Stimulated activated CD8-positive, alpha-beta memory T cell treated with anti-CD3 and anti-CD28 coated beads, Interleukin-15, amount 100 ng/mL, for 48 hours (primary cell): ENCODE results near the gene TBC1D5.

Experiments
- DNase-seq, 2 donors: peaks; one replicate each; pipeline ENCODE4 v3.0.0-alpha.2; 2020; ENCODE audit warnings: low read depth in 2 of 2

The TBC1D5 gene

GRCh38 chr3:17589888-17590287 is 152.5 kb downstream of the TBC1D5 start:
- DNase-seq, result no peak

GRCh38 chr3:17588422-17588821 is 154.0 kb downstream of the TBC1D5 start:
- no peak for DNase-seq

GRCh38 chr3:17585394-17586325 is 156.8 kb downstream of the TBC1D5 start:
- DNase-seq, result no peak

GRCh38 chr3:17584066-17584465 is 158.4 kb downstream of the TBC1D5 start:
- DNase-seq, result no peak

GRCh38 chr3:17583530-17583929 is 158.9 kb downstream of the TBC1D5 start:
- DNase-seq, result no peak

DNA sequence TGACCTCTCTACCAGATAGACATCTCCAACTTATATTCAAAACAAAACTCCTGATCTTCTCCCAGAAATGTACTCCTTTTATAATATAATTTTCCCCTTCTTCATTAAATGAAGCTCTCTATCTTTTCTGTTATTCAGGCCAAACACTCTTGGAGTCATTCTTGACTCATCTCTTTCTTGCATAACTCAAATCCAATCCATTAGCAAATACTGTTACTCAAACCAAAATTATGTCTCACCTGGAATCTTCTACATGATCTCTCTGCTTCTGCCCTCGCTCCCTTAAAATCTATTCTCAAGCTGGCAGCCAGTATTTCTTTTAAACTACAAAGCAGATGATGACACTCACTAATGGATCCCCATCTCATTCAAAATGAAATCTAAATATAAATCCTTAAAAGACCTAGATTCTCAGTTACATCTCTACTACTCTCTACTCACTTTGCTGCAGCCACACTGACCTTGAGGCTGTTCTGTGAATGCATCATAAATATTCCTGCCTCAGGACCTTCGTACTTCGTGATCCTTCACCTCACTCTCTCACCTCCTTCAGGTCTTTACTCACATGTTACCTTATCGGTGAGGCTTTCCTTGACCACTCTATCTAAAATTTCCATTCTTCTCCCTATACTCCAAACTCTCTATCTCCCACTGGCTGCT is 160.9 kb downstream of the TBC1D5 start:
- no peak for DNase-seq

DNA sequence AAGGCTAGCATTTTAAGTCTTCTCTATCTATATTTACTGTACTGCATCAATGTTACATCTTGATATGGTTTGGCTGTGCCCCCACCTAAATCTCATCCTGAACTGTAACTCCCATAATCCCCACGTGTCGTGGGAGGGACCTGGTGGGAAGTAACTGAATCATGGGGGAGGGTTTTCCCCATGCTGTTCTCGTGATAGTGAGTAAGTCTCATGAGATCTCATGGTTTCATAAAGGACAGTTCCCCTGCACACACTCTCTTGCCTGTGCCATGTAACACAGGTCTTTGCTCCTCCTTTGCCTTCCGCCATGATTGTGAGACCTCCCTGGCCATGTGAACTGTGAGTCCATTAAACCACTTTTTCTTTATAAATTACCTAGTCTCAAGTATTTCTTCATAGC is 161.5 kb downstream of the TBC1D5 start:
- no peak for DNase-seq

DNA sequence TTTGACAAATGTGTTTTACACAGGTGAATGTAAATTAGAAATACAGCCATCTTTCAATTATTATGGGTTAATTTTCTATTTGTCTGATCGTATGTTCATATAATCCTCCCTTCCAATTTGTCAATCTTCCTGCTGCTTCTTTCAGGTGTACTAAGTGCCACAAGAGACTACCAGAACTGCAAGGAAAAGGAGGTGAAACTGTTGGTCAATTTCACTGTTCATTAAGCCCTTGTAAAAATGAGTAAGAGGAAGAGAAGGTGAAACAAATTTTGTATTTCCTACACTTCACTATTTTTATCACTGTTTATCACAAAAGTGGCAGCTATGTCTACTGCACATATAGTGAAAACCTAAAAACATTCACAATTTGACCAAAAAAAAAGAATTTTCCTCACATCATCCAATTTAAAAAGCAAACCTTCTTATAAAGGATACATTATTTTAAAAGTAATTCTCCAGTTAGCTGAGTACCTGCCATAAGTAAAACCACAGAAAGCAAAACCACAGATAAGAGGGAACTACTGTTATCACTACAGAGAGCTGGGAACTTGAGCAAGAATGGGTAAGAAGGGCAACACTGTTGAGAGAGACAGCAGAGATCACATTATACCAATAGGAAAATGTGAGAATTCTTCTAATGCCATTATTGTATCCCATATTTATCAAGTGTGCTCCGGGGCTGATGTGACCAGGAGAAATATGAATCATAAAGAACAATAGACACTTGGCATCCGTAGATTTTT is 163.0 kb downstream of the TBC1D5 start:
- no peak for DNase-seq

- no peak for DNase-seq
These were observed 164.5 kb downstream of the TBC1D5 start for GRCh38 chr3:17577796-17578520.

DNA sequence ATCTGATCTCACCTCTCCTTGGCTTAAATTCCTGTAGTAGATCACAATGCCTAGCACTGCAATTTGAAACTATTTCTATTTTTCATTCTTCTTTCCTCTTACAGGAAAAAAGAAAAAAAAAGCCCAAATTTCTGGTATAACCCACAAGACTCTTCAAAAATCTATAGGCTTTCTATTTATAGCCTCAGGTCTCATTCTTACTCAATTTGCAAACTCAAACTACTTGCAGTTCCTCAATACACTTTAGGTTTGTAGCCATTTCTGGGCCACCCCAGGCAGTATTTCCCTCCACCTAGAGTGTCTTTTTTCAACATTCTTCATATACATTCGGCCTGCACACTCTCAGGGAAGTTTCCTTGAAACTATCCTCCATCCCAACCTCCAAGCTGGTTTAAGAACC is 169.0 kb downstream of the TBC1D5 start:
- DNase-seq, result no peak

- no peak for DNase-seq
These were observed 170.7 kb downstream of the TBC1D5 start for GRCh38 chr3:17571686-17572085.

- no peak for DNase-seq
These were observed 179.6 kb downstream of the TBC1D5 start for GRCh38 chr3:17562845-17563244.

- no peak for DNase-seq
These were observed 183.9 kb downstream of the TBC1D5 start for GRCh38 chr3:17558565-17558964.

DNA sequence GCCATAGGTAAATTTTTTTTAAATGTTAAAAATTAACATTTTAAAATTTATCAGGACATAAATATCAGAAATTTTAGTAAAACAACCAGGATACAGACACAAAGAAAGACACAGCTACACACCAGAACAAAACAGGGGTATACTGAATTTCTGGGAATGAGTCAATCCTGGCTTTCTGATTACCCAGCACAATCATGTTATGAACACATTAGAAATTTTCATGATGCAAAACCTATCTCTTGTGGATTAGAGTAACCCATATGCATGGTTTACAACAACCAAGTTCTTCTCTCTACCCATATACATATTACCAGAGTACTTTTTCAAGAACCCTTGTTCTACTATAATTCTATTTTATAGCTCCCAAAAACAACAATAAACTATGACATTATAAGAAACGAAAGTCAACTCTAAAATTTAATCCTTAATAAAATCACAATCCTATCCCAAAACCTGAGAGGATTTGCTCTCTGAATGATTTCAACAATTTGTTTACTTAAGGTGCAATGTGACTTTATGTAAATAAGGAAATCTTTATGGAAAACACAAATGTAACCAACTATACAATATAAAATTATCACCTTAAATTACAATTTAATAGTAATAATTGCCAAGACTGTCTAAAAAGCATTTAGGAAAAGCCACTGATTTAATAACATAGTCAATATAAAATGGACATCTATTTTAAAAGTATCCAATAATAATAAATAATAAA is 184.5 kb downstream of the TBC1D5 start:
- no peak for DNase-seq

GRCh38 chr3:17555525-17555924 is 186.9 kb downstream of the TBC1D5 start:
- DNase-seq, result no peak

- no peak for DNase-seq
These were observed 188.4 kb downstream of the TBC1D5 start for GRCh38 chr3:17554078-17554477.

DNA sequence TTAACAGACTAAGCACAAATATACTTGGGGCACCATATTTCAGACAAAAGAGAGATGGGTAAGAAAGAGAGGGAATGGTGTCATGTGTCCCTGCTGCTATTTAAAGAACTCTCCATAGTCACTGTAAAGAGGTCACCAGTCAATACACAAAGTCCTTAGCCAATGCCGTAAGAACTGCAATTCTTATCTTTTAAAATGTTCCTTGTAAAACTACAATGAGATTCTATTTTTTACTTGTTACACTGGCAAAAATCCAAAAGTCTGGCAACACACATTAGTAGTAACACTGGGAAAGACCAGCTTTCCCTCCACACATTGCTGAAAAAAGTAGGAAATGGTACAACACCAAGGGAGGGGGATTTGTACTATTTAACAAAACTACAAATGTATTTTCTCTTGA is 189.4 kb downstream of the TBC1D5 start:
- no peak for DNase-seq

DNA sequence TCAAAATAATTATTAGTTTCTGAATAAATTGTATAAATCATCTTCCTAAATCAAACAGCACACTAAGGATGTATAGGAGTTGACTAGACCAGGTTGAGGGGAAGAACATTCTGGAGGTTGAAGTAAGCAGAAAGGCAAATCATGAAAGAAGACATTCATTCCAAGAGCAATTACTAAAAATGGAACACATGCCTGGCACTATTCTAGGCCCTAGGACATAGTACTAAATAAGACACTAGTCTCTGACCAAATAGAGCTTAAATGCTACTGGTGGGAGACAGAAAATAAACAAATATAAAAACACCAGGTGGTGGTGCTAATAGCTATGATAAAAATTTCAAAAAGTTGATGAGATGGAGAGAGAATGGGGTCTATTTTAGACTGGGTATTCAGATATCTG is 190.1 kb downstream of the TBC1D5 start:
- DNase-seq, result no peak

DNA sequence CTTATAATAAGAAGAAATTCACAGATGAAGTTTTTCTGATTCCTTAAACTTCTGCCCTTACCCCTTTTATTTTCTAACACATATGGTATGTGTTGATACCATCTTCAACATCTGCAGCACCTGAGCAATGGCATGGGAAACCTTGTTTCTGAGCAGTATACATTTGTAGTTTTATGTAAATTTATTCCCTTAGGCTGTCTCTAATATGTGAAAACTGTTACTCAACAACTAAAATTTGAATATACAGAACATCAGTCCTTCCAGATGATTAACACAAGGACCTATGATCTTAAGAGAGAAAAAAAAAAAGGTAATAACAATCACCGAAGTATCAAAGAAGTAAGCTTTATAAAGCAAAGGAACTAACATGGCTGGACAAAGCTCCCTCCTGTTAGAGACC is 190.5 kb downstream of the TBC1D5 start:
- DNase-seq, result no peak

DNA sequence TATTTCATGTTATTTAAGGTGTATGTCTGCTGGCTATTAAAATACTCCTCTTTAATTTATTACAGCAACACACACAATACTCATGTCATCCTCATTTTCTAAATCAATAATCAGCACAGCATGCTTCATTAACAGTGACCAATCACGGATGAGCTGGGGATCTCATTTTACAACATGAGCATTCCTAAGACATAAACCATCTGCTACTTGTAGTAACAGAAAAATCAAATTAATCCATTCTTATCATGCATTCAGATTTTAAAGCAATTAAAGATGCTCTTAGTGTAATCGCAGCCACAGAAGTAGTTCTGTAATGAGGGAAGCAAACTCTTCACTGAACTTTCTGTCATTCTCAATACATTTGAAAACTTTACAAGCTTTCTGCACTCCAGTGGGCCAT is 191.1 kb downstream of the TBC1D5 start:
- DNase-seq, result no peak

DNA sequence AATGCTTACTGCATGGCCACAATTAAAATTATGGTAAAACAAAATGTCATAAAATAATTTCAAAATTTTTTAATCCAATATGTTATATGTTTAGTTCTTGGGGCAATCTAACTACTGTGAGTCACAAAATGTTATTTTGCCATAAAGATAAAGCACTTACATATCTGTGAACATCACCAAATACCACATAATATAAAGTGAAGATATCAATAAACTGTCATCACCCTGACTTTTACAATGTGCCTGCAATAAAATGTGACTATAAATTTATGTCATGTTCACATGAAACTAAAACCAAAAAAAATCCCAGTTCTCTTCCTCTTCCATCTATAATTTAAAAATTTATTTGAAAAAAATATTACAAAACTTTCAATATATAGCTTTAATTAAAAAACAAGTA is 191.8 kb downstream of the TBC1D5 start:
- DNase-seq, result no peak
